GM21526 (cell line): ENCODE measurements around the gene METTL24.

ENCODE experiments used
- ATAC-seq: cut with Tn5 transposase; IDR thresholded peaks from one replicate; pipeline ENCODE4 v1.9.1; 2021; ENCODE audit warnings: moderate library complexity; ENCODE audit not compliant: unreplicated experiment, low FRiP score

The METTL24 gene, protein sequence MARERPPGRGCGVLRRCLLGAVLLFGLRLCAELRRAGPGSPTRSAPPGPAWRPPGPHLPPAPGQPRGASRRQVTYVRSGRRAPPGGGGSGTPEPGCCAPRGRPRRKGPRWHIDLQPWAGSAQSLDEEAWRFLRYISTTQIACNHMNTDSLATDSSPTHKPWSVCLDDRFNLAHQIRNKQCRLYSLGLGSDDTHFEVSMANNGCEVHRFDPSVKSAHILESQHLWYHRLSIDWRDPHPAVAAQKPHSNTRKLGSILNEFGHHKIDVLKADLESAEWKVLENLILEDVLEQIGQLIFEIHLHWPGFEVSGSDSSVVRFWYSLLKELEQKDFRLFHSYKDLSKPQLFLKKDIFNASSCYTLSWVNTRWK

DNA sequence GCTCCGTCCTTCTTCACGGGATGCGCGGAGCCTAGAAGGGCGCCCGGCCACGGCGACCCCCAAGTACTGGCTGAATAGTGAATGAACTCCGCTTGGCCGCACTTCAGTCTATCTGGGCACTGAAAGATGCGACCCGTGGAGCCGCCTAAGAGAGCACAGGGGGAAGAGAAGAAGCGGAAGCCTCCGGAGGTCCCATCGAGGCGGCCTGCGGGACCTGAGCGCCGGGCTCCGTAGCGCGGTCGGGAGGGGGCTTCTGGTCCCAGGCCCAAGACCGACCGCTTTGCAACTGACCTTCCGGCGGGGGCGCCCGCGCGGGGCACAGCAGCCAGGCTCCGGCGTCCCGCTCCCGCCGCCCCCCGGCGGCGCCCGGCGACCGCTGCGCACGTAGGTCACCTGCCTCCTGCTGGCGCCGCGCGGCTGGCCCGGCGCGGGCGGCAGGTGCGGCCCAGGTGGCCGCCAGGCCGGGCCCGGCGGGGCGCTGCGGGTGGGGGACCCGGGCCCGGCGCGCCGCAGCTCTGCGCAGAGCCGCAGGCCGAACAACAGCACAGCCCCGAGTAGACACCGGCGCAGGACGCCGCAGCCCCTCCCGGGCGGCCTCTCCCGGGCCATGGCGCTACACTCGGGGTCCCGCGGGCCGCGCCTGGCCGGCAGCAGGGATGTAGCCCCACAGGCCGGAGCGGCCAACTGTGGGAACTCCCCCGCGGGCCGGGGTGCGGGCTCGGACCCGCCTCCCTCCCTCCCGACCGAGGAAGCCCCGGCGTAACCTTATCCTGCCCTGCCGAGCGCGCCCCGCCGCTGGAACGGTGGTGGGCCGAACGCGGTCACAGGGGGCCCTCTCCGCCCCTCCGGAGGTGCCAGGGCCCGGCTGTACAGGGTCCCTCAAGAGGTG is at the start of gene METTL24:
METTL24 (minus strand) TSS at position 686 of the 889 bp plus-strand sequence; CDS start at position 609, 77 bp downstream.
- ATAC-seq, result no peak

DNA sequence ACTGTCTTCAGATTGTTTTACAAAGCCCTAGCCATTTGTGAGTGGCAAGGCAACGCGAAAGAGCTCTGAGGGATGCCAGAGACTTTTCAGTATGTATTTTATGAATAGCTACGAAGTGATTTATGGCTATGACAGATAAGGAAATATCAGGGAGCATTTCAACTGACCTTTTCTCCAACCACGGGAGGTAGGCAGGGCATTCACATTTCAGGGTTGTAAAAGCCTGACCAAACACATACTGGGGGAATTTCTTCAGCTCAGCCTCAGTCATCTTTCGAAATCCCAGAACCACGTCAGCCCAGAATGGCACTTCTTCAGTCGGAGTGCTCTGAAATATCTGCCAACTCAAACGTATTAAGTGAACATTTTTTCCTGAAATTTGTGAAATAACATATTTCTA is 46.5 kb upstream of the METTL24 start:
- no peak for ATAC-seq

DNA sequence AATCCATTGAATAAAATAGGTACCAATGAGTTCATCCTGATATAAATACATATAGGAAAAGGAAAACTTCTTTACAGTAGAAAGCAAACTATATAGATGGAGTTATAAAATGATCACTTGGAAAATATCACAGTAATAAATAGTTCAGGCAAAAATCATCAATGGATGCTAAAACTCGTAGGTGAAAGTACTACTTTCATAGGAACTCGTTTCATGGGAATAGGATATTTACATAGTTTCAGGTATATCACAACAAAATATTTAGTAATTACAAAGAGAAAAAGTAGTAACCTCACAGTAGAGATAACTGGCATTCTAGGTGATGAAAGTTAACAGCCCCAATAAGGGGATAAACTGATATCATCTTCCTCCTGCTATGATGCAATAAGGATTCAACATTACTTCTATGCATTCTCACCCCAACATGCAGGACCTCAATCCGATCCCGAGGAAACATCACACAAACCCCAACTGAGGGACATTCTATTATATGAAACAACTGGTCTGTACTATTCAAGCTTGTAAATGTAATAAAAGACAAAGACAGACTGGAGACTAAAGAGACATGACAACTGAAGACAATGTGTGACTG is 43.5 kb upstream of the METTL24 start:
- no peak for ATAC-seq

DNA sequence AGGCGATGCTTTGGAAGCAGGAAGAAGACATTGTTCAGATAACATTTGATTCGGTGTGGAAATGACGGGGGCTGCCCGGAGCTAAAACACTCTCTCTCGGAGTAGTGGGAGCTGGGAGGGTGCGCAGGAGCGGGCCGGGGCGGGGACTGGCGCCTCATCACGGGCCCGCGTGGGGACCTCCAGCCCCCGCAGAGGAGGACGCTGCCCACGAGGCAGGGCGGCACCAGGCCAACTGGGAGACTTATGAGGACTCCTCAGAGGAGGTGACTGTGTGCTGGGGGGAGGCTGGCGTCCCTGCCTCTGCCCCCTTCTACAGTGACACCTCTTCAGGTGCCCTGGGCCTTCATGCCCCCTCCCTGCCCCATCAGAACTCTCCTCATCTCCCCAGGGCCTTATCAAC is 42.1 kb upstream of the METTL24 start:
- no peak for ATAC-seq

DNA sequence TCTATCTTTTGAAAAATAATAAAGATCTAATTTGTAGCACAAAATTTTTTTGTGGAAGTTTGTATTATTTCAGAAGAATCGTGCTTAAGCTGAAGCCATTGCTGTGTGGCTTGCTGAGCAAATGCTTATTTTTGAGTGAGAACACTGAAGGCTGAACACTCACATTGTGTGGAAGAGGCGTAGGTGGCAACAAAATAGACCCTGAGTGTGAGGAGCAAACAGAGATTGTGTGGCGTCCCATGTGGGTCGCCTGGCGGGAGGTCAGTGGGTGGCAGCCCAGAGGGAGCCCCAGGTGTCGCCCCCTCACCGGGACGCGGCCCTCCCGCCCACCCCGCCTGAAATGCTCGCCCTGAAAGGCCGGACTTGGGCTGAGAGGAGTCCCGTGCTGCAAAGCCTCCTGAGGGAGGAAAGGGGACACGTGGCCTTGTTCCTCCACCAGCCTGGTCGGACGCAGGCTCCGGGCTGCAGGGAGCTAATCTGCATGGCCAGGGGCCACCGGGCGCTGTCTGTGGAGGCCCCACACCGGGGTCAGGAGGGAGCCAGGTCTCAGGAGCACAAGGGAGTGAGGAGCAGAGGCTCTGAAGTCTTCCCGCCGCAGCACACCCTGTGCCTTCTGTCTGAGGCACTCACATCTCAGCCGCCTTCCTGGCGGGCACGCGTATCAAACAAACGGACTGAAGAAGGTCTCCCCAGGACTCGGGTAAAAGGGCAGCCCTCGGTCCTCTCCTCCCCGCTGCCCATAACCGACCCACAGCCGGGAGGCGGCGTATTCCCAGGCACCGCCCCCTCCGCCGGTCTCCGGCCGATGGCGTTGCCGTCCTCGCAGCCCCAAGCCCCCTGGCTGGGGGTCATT is 41.3 kb upstream of the METTL24 start:
- ATAC-seq, result no peak

DNA sequence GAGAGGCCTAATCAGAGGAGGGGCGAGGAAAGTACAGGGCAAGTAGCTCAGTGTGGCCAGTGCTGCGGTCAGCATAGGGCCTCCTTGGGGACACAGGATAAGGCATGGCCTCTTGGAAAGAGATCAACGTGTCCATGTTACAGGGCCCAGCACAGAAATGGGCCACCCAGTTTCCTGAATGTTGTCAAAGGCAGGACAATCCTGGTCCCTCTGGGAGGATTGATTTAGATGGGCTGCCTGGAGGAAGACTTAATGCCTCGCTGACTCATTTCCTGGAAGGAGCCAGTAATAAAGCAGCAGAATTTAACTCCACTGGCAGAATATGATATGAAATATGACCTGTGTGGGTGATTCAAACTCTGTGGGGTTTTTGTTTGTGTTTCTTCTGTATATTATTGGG is 40.6 kb upstream of the METTL24 start:
- ATAC-seq, result no peak

DNA sequence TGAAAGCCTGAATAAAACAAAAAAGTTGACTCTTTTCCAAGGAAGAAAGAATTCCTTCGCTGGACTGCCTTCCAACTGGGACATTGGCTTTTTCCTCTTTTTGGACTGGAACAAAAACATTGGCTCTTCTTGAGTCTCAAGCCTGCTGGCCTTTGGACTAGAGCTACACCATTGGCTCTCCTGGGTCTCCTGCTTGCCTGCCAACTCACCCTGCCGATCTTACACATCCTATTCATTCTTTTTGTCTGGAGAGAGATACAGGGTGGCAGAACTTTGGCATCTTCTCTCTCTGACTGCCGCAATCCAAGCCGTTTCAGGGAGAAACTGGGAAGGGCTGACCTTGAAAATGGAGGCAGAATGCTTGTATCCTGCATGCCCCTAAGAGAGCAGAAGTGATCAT is 37.1 kb upstream of the METTL24 start:
- no peak for ATAC-seq

DNA sequence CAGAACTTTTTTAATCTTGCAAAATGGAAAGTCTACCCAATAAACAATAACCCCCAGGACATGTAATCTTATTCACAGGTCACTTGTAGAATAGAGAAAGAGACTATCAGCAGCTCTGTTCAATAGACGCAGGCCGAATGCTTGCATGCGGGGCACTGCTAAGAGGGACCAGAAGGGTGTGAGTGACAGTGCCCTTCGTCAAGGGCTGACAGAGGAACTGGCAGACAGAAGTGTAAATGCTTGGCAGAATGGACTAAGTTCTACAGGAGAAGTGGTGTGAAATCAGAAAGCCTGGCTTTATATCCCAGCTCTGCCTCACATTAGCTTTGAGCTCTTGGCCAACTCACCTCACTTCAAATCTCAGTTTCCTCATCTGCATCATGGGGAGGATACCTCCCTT is 36.3 kb upstream of the METTL24 start:
- ATAC-seq, result no peak

DNA sequence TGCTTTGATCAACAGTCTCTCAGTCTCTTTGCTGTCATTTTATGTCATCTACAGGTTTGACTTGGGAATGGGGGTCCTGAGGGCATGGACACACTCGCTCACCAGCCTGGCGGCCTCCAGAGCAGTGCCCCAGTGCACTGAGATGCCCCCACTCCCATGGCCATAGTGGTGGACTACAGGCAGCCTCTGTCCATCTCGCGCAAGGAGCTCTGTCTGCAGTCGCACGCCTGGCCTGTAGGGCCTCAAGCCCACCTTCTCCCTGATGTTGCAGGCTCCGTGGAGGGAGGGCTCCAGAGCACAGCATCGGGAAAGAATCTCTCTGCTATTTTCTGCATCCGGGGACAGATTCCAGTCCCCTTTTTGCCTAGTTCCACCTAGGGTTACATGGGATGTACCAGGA is 34.6 kb upstream of the METTL24 start:
- no peak for ATAC-seq

DNA sequence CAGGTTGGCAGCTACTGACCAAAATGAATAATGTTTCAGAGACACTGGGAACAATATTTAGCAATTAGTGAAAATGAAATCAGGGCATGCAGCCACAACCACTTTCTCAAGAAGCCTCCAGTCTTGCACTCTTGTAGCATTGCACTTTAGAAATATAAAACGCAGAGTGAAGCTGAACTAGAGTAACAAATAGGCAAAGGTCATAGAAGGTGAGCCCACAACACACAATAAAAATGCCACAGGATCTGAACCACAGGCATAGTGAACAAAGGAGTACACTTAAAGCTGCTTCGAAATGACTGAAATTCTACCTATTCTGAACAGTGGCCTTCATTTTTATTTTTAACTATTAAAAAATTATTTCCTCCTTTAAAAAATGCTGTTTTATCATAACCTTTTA is 32.3 kb upstream of the METTL24 start:
- no peak for ATAC-seq

DNA sequence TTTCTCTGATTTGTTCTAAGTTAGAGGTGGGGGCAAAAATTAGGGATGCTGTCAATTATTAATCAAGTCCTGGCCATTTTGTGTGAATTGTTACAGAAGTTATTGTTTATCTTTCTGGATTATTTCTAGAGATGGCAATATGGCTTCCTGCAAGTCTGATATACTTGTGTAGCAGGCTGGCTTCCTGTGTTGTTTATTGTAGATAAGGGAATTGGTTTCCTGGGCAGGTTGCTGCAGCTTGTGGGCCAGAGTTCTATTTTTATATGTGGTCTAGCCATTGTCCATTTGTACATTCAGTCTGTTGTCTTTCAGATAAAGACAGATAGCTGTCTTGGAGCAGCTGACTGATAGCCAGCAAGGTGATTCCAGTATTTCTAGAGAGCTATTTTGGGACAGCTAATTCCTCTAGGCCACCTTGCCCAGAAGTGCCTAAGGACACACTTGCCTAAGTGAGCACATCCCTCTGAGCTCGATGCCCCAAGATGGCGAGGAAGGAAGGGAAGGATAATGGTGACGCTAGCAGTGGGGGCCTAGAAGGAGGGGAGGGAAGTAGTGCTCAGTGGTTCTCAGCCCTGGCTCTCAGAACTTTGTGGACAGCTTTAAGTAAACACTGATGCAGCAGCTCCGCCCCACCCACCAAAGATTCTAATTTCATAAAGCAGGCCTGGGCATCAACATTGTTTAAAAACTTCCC is 31.7 kb upstream of the METTL24 start:
- no peak for ATAC-seq

DNA sequence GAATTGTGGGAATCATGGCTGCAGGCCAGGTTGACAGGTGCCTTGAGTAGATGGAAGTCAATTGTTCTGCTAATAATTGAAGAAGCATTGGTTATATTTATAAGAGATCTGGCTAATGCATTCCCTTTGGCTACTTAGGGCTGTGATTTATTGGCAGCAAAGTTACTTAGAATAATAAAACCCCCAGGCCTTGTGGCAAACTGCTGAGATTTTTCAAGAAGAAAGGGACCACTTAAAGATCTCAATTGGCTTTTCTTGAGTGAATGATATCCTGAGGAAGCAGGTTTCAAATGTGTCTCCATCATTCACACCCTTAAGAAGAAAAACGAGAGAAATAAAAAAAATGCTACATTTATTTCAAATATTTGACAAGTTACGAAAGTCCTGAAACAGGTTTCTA is 29.8 kb upstream of the METTL24 start:
- no peak for ATAC-seq

DNA sequence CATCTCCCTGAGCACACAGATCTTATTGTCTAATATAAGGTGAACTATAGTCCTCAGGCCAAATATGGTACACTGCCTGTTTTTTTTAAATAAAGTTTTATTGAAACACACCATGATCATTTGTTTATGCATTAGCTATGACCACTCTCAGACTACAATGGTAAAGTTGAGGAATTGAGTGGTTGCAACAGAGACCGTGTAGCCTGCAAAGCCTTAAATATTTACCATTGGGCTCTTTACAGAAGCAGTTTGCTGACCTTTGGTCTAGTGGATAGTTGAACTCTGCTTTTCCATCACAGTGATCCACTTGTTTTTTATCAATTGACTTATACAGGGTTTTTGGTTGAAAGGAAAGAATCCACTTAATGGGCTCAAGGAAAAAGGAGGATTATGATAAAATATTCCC is 27.3 kb upstream of the METTL24 start:
- ATAC-seq, result no peak

DNA sequence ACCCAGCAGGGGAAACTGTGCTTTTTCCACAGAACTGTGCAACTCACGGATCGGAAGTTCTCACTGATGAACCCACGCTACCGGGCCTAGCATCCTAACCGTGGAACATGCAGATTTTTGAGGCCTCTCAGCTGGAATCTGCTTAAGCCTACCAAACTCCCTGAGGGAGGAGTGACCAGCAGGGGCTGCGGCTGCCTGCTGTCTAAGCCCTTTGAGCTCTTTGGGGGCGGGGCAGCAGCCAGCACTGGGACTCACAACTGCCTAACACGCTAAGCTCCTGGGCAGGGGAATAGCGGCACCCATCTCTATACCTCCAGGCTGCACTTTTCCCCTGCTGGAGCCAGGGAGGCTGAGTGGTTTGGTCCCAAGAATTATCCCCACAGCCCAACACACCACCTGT is 20.4 kb upstream of the METTL24 start:
- ATAC-seq, result no peak

DNA sequence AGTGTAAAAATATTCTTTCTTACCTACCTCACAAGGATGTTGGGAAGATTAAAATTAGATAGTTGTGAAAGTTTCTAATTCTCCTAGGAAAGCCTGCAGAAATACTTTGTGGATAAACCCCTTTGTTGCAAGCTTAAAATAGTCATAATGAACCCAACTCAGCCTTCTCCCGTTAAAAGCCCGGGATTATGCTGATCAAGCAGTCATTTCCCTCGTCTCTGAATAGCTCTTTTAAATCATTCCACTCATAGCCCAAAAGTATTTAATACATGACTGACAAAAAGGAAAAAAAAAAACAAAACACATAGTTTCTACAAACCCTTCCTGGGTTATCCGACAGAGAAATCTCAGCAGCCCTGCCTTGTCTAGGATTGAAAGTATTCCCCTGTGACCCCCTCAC is 10.9 kb upstream of the METTL24 start:
- no peak for ATAC-seq

DNA sequence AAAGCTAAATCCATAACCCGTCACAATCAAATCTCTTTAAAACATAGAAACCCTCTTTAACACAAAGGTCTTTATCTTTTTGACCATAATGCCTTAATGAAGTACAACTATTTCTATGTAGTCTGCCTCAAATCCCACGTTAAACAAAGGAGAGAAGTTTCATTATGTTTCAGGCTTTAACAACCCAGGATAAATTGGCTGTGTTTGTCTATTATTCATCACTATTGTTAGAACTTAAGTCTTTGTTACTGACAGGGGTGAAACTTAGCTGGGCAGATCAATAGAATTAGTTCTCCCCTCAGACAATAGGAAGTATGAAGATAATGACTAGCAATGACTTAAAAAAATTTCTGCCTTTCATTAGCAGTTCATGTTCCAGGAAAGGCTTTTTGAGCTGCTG is 10.1 kb upstream of the METTL24 start:
- ATAC-seq, result no peak

DNA sequence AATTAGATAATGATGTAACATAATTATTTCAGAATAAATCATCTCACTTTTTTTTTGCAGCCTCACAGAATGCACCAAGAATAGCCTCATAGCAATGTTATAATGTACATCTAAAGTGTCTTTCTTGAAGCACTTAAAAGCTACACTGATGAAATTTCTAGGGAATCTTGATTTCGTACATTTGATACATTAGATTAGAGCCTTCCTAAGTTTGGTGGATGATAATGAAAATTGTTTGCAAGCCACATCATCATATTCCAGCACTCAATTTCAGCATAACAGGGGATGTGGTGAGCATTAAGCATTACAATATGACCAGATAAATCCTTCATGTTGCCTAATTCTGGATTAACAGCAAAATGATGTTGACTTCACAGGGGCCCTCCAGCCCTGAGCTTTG is 9.7 kb upstream of the METTL24 start:
- ATAC-seq, result no peak

DNA sequence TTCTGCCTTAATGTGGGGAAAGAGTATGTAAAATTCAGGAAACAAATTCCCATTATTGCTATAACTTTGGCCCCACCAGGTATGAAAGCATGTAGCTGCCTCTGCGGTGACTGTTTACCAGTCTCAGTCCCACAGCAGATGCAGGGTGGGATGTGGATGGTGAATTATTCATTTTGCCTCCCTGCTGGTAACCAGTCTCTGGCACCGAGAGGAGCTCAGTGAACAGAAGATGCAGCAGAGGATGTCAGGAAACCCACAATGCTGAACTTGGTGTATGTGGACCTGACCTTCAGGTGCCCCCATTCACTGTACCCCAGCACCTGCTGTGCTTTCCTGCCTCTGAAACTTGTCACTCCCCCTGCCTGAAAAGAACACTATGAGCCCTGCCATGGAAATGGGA is 8.8 kb upstream of the METTL24 start:
- ATAC-seq, result no peak

DNA sequence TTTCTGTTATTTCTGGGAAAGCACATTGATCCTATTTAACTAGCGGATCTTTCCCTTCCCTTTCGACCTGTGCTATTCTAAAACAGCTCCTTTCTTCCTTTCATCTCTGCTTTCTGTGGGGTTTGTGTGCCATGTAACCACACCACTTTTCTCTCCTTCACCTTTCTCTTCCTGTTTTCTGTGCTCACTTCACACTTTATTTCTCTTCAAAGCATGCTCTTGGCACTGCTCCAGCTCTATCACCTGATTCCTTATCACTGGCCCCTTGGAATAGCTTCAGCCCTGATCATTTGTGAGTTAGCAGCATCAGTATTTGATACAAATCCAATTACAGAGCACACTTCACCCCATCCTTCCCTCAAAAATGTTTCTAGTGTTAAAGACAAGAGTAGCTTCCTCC is 8.1 kb upstream of the METTL24 start:
- ATAC-seq, result no peak
